OCI-LY3 (cell line): ENCODE results near the gene HBP1.

Experiments used
- CTCF ChIP-seq: fragments of 200-600, 300-600 bp; sonication (generic); IDR thresholded peaks from 2 replicates; pipeline ENCODE4 v1.5.1; 2014; ENCODE audit warnings: antibody characterized with exemption, low read length, low read depth
- EZH2phosphoT487 ChIP-seq: fragments of 200-600 bp; shearing (Covaris generic); IDR thresholded peaks from 2 replicates; pipeline ENCODE4 v1.6.1; 2018; ENCODE audit warnings: antibody characterized with exemption, mixed run types, low read depth

GRCh38 chr7:107180378-107180777, 11.6 kb downstream of the HBP1 start:
- TF ChIP-seq CTCF (no peak), EZH2phosphoT487 (no peak)
